Esophagus squamous epithelium (tissue), 4 donors: ENCODE data around the gene UBR3.

Experiments
- POLR2A ChIP-seq, 4 donors: fragments of 450-650 bp; IDR thresholded peaks; one replicate each; pipeline ENCODE4 v1.6.1; 2017; ENCODE audit warnings: antibody characterized with exemption in 4 of 4, mild to moderate bottlenecking in 4 of 4, moderate library complexity in 3 of 4
- TF ChIP-seq, protein P1 (sequence below), 6 experiments: fragments of 450-650 bp in 4 of 6; fragments of 200-600 bp in 2 of 6; sonication (generic) in 2 of 6; IDR thresholded peaks; one replicate each; pipeline ENCODE4 v1.5.1; 2016 to 2019; ENCODE audit warnings: antibody characterized with exemption in 6 of 6, mild to moderate bottlenecking in 4 of 6, moderate library complexity in 4 of 6

GRCh38 chr2:170025223-170025622 lies 198.0 kb downstream of the UBR3 start:
- TF ChIP-seq, protein P1, sequence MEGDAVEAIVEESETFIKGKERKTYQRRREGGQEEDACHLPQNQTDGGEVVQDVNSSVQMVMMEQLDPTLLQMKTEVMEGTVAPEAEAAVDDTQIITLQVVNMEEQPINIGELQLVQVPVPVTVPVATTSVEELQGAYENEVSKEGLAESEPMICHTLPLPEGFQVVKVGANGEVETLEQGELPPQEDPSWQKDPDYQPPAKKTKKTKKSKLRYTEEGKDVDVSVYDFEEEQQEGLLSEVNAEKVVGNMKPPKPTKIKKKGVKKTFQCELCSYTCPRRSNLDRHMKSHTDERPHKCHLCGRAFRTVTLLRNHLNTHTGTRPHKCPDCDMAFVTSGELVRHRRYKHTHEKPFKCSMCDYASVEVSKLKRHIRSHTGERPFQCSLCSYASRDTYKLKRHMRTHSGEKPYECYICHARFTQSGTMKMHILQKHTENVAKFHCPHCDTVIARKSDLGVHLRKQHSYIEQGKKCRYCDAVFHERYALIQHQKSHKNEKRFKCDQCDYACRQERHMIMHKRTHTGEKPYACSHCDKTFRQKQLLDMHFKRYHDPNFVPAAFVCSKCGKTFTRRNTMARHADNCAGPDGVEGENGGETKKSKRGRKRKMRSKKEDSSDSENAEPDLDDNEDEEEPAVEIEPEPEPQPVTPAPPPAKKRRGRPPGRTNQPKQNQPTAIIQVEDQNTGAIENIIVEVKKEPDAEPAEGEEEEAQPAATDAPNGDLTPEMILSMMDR (IDR thresholded peaks at IDR 0.05): no peak
- TF ChIP-seq POLR2A (IDR thresholded peaks at IDR 0.05): no peak
